Thymus (tissue), 14 donors: ENCODE data around the gene EPHA6. TPM values are rescaled to one million over a fixed set of nuclear protein-coding genes. Genes with fewer than 3 reads are reported as not detected.
A peak's percentile ranks its signal among the peaks of the same experiment; 100 is the strongest.

Experiments used
- DNase-seq, 9 donors: peaks; one replicate each; pipeline ENCODE4 v3.0.0-alpha.2; 2013; ENCODE audit warnings: low spot score in 9 of 9, low read depth in 6 of 9, missing footprints in 1 of 9
- H3K27ac ChIP-seq, 2 donors: one replicate each; pipeline ENCODE4 v1.5.1; 2013; ENCODE audit warnings: control low read depth in 1 of 2, low read depth in 1 of 2, low read length in 1 of 2, mild to moderate bottlenecking in 1 of 2, moderate library complexity in 1 of 2
- H3K27me3 ChIP-seq, 2 donors: one replicate each; pipeline ENCODE4 v1.5.1; 2013; ENCODE audit warnings: low read length in 1 of 2; ENCODE audit not compliant: control insufficient read depth in 2 of 2, insufficient read depth in 1 of 2
- H3K36me3 ChIP-seq, 2 donors: one replicate each; pipeline ENCODE4 v1.5.1; 2013; ENCODE audit warnings: low read length in 1 of 2, mild to moderate bottlenecking in 1 of 2, moderate library complexity in 1 of 2; ENCODE audit not compliant: control insufficient read depth in 2 of 2, insufficient read depth in 2 of 2
- H3K4me1 ChIP-seq, 2 donors: one replicate each; pipeline ENCODE4 v1.5.1; 2013; ENCODE audit warnings: low read length in 2 of 2; ENCODE audit not compliant: control insufficient read depth in 2 of 2, insufficient read depth in 2 of 2
- H3K4me3 ChIP-seq, 2 donors: one replicate each; pipeline ENCODE4 v1.5.1; 2013; ENCODE audit warnings: low read length in 2 of 2, control low read depth in 1 of 2, mild to moderate bottlenecking in 1 of 2
- H3K9me3 ChIP-seq, 2 donors: one replicate each; pipeline ENCODE4 v1.5.1; 2013; ENCODE audit warnings: low read length in 1 of 2, mild to moderate bottlenecking in 1 of 2; ENCODE audit not compliant: control insufficient read depth in 2 of 2, insufficient read depth in 1 of 2
- whole genome bisulfite sequencing: extraction: QIAGEN DNeasy Blood & Tissue Kit; methylation state at CpG from one replicate; pipeline ENCODE4 v1.1.7; 2013; 5-methylcytosine and 5-hydroxymethylcytosine counted together
- long read RNA-seq, 10 donors: transcript quantifications; one replicate each; lab custom pipeline, GENCODE V29; 2026
- polyA plus RNA-seq: library from polyadenylated mRNA; stranded (reverse); fragments of 200-250 nt; gene quantifications from one replicate; pipeline ENCODE4 v1.2.3, GENCODE V29; 2013
- total RNA-seq: library from RNA; stranded (reverse); fragments of 120-200 nt; gene quantifications from one replicate; pipeline ENCODE4 v1.2.4, GENCODE V29; 2013
- donor health status: healthy.

The EPHA6 gene
- total RNA-seq (1.3 TPM), polyA plus RNA-seq (0.09 TPM)
- long read RNA-seq, donor 1, result 0 reads
- long read RNA-seq, donor 2, result 0 reads
- long read RNA-seq, donor 3, result 0 reads
- long read RNA-seq, donor 4, result 0 reads
- long read RNA-seq, donor 5, result 0 reads
- long read RNA-seq, donor 6, result 0 reads
- long read RNA-seq, donor 7, result 0 reads
- long read RNA-seq, donor 8, result 0 reads
- long read RNA-seq, donor 9, result 0 reads
- long read RNA-seq, donor 10, result 0 reads

DNA sequence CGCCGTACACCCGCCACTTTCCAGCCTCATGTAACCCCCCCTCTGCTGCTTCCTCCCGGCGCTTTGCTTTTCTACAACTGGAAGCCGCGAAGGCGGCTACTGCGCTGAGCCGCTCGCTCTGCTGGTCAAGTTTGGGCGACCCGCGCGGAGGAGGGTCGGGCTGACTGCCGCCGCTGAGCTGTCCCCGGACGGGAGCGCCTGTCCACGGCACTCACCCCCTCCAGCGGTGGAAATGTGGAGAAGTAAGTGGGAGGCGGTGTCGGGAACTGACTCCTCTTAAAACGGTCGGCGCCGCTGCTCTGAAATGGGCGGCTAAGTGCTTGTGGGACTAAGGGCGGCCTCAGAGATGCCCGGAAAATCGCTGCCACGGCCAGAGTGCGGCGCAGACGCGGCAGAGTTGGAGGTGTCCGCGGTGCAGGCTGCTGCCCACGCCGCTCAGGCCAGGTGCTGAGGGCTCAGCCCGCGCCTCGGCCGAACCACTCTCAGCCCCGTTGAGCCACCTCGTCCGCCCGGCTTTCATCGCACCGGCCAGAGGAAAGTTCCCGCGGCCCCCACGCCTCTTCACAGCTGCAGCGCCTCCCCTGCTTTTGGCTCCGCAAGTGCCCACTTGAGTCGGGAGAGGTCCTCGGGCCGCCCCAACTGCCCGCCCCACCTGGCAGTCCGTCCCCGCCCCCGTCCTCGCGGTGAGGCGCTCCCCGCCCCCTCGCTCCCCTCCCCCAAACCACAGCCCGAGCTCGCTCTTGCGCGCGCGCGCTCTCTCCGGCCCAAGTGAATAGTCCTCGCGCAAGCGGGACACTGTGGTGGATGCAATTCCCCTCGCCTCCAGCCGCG is at the start of gene EPHA6:
Gene EPHA6, plus strand, starts transcription at position 775 of the 831 bp plus-strand sequence.
- peaks cover 23 to 32% of the 10 kb centered on the region in 2 donors for H3K27me3 ChIP-seq
- 1% methylated on average over 83 of the region's 83 CpGs for whole genome bisulfite sequencing

GRCh38 chr3:96776818-96777217 is 37.6 kb upstream of the EPHA6 start:
- no peaks in the 10 kb centered on the region for H3K27me3 ChIP-seq
- H3K4me1 ChIP-seq, result no peaks in the 10 kb centered on the region
- no peak overlapping the region for H3K27ac ChIP-seq
- H3K36me3 ChIP-seq, result no peaks in the 10 kb centered on the region
- 58% methylated on average over 43 of the region's 43 CpGs for WGBS
- H3K4me3 ChIP-seq, result no peak overlapping the region
- H3K9me3 ChIP-seq, result peaks cover 3 to 6% of the 10 kb centered on the region in 2 donors
- DNase-seq, result no peak

More for the DNA sequence above, at the start of gene EPHA6:
- Histone ChIP-seq H3K36me3 (no peaks in the 10 kb centered on the region), H3K4me3 (peak within 1 kb of the TSS; percentile 21 to 24), H3K9me3 (peaks cover 0 to 3% of the 10 kb centered on the region in 2 donors), H3K27ac (peak within 1 kb of the TSS in 1 of 2 donors; percentile 4), H3K4me1 (no peaks in the 10 kb centered on the region)
- DNase-seq, result peak in 2 of 9 donors; percentile 4 to 10

DNA sequence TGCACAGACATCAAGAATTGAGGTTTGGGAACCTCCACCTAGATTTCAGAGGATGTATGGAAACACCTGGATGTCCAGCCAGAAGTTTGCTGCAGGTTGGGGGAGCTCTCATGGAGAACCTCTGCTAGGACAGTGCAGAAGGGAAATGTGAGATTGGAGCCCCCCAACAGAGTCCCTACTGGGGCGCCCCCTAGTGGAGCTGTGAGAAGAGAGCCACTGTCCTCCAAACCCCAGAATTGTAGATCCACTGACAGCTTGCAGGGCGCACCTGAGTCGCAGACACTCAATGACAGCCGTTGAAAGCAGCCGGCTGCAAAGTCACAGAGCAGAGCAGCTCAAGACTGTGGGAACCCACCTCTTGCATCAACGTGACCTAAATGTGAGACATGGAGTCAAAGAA is 34.6 kb upstream of the EPHA6 start:
- DNase-seq, result no peak
- 91% methylated on average over 6 of the region's 6 CpGs for WGBS
- H3K36me3 ChIP-seq, result no peaks in the 10 kb centered on the region

DNA sequence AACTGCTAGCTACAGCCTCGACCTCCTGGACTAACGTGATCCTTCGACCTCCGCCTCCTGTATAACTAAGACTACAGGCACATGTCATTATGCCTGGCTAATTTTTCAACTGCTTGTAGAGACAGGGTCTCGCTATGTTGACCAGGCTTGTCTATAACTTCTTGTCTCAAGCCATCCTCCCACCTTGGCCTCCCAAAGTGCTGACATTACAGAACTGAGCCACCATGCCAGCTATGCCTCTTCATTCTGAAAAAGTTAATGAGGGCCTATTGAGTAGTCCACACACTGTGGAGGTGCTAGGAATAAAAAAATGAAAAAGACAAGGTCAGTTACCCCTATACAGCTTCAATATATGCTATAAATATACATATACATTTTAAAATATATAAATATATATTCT is 18.3 kb upstream of the EPHA6 start:
- H3K27ac ChIP-seq, result no peak overlapping the region
- H3K9me3 ChIP-seq, result peaks cover 0 to 11% of the 10 kb centered on the region in 2 donors
- WGBS, result 94% methylated on average over 5 of the region's 5 CpGs

More for the DNA sequence above, 34.6 kb upstream of the EPHA6 start:
- Histone ChIP-seq H3K27me3 (no peaks in the 10 kb centered on the region), H3K27ac (no peak overlapping the region), H3K4me1 (no peaks in the 10 kb centered on the region), H3K9me3 (peaks cover 3 to 6% of the 10 kb centered on the region in 2 donors), H3K4me3 (no peak overlapping the region)

DNA sequence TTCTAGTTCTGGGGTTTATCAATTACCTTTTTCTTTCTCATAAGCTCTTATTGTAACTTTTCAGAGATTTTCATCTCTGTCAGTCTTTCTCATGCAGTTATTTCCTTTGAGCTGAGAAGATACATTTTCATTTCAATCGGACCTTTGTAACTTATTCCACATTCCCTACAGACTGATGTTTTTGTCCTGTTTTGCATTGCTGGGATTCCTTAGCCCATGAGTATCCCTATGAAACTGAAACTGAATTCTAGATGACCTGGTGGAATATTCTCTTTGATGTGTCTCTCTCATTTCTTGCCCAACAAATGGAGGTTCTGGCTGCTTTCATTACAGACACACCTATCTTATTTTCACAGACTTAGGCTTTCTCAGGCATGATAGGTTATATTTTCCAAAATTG is 10.5 kb upstream of the EPHA6 start:
- peaks cover 0 to 3% of the 10 kb centered on the region in 2 donors for H3K9me3 ChIP-seq
- no peak overlapping the region for H3K4me3 ChIP-seq
- no peak overlapping the region for H3K27ac ChIP-seq
- DNase-seq, result no peak
- no peaks in the 10 kb centered on the region for H3K36me3 ChIP-seq
- H3K4me1 ChIP-seq, result no peaks in the 10 kb centered on the region
- WGBS, result 94% methylated on average over 1 of the region's 1 CpG
- no peaks in the 10 kb centered on the region for H3K27me3 ChIP-seq

More for the DNA sequence above, 18.3 kb upstream of the EPHA6 start:
- Histone ChIP-seq H3K4me3 (no peak overlapping the region), H3K36me3 (no peaks in the 10 kb centered on the region), H3K4me1 (no peaks in the 10 kb centered on the region), H3K27me3 (no peaks in the 10 kb centered on the region)
- no peak for DNase-seq

- H3K36me3 ChIP-seq, result no peaks in the 10 kb centered on the region
- no peak overlapping the region for H3K4me3 ChIP-seq
- H3K27ac ChIP-seq, result no peak overlapping the region
- no peaks in the 10 kb centered on the region for H3K9me3 ChIP-seq
- 92% methylated on average over 1 of the region's 1 CpG for WGBS
- no peaks in the 10 kb centered on the region for H3K4me1 ChIP-seq
- no peaks in the 10 kb centered on the region for H3K27me3 ChIP-seq
- no peak for DNase-seq
Measured at GRCh38 chr3:96806341-96806740, 8.1 kb upstream of the EPHA6 start.

GRCh38 chr3:96813134-96813819 is 1.1 kb upstream of the EPHA6 start:
- WGBS, result 1% methylated on average over 79 of the region's 79 CpGs
- Histone ChIP-seq H3K4me1 (no peaks in the 10 kb centered on the region), H3K27ac (peak overlapping the region in 1 of 2 donors; percentile 4), H3K4me3 (peak overlapping the region; percentile 21 to 24), H3K27me3 (peaks cover 23 to 32% of the 10 kb centered on the region in 2 donors), H3K36me3 (no peaks in the 10 kb centered on the region), H3K9me3 (peaks cover 0 to 3% of the 10 kb centered on the region in 2 donors)
- peak in 4 of 9 donors; percentile 3 to 56 (median 33) for DNase-seq

DNA sequence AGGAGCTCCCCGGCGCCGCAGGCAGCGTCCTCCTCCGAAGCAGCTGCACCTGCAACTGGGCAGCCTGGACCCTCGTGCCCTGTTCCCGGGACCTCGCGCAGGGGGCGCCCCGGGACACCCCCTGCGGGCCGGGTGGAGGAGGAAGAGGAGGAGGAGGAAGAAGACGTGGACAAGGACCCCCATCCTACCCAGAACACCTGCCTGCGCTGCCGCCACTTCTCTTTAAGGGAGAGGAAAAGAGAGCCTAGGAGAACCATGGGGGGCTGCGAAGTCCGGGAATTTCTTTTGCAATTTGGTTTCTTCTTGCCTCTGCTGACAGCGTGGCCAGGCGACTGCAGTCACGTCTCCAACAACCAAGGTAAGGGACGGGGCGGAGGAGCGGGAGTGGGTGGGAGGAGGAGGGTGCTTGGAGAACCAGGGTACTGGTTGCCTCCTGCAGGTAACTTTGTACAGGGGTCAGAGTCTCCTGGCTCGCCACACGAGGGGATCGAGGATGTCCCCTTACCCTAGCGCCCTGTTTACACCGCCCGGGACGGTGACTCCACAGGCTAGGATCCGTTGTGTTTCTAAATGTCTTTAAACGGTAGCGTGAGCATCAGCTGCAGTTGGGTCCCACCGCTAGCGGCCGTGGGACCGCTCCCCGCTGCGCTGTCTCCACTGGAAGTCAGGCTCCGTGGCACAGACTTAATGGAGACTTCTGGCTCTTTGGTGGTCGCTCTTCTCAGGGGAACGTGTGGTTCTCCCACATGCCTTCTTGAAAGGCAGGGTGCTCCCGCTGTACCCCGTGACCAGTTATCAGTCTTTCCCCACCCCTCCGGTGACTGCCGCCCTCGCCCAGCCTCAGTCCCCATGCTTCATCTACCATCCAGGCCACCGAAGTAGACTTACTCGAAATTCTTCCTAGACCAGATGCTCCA is 515 bp downstream of the EPHA6 start:
- WGBS, result 14% methylated on average over 50 of the region's 50 CpGs
- DNase-seq, result no peak

More for the DNA sequence above, 515 bp downstream of the EPHA6 start:
- no peaks in the 10 kb centered on the region for H3K36me3 ChIP-seq
- H3K27me3 ChIP-seq, result peaks cover 23 to 32% of the 10 kb centered on the region in 2 donors
- H3K4me1 ChIP-seq, result no peaks in the 10 kb centered on the region
- H3K4me3 ChIP-seq, result peak overlapping the region in 1 of 2 donors; percentile 7
- peaks cover 0 to 3% of the 10 kb centered on the region in 2 donors for H3K9me3 ChIP-seq
- no peak overlapping the region for H3K27ac ChIP-seq
